Neural cell (in vitro differentiated cells): Measurements from ENCODE around the gene ABCC9. TPM values are rescaled to one million over a fixed set of nuclear protein-coding genes. Genes with fewer than 3 reads are reported as not detected.
"Not testable (repeated sequence)": the region's sequence is repeated elsewhere in the genome, so short reads cannot be mapped to it uniquely, and the experiment has no call there.

Experiments used
- H2AFZ ChIP-seq: fragments of 200-600, 300-800 bp; sonication (generic), shearing (Covaris generic); 2 replicates; pipeline ENCODE4 v1.6.0; 2014; ENCODE audit warnings: low read depth, mild to moderate bottlenecking, antibody characterized with exemption, low read length, moderate library complexity
- H3F3A ChIP-seq: fragments of 200-600 bp; shearing (Covaris generic); 2 replicates; pipeline ENCODE4 v1.6.1; 2016; ENCODE audit warnings: mild to moderate bottlenecking, moderate library complexity, mixed read lengths, antibody characterized with exemption, low read length; ENCODE audit not compliant: insufficient read depth, poor library complexity, severe bottlenecking
- H3K27ac ChIP-seq: fragments of 200-600, 300-800 bp; sonication (generic), shearing (Covaris generic); 2 replicates; pipeline ENCODE4 v1.5.1; 2014; ENCODE audit warnings: mild to moderate bottlenecking, low read length, moderate library complexity
- H3K27me3 ChIP-seq: fragments of 300-800, 200-600 bp; sonication (generic), shearing (Covaris generic); 2 replicates; pipeline ENCODE4 v1.6.0; 2014; ENCODE audit warnings: mild to moderate bottlenecking, low read depth, low read length, moderate library complexity; ENCODE audit not compliant: insufficient read depth
- H3K36me3 ChIP-seq: fragments of 300-800, 200-600 bp; sonication (generic), shearing (Covaris generic); 2 replicates; pipeline ENCODE4 v1.5.1; 2014; ENCODE audit warnings: mild to moderate bottlenecking, antibody characterized with exemption, low read length, moderate library complexity; ENCODE audit not compliant: insufficient read depth
- H3K4me2 ChIP-seq: fragments of 300-800, 200-600 bp; sonication (generic), shearing (Covaris generic); 2 replicates; pipeline ENCODE4 v1.6.0; 2014; ENCODE audit warnings: mild to moderate bottlenecking, low read length
- H3K4me3 ChIP-seq: fragments of 300-800, 200-600 bp; sonication (generic), shearing (Covaris generic); 2 replicates; pipeline ENCODE4 v1.5.1; 2014; ENCODE audit warnings: mild to moderate bottlenecking, low read length, moderate library complexity
- H3K79me2 ChIP-seq: fragments of 200-600 bp; shearing (Covaris generic); replicated peaks from 2 replicates; pipeline ENCODE4 v1.6.0; 2014; ENCODE audit warnings: mild to moderate bottlenecking, low read length, moderate library complexity; ENCODE audit not compliant: insufficient read depth
- H3K9ac ChIP-seq: fragments of 300-800, 200-600 bp; sonication (generic), shearing (Covaris generic); 2 replicates; pipeline ENCODE4 v1.6.1; 2016; ENCODE audit warnings: mild to moderate bottlenecking, low read length, mixed read lengths
- H3K9me2 ChIP-seq: fragments of 200-600 bp; shearing (Covaris generic); 2 replicates; pipeline ENCODE4 v1.6.1; 2016; ENCODE audit warnings: mild to moderate bottlenecking, low read length, mixed read lengths; ENCODE audit not compliant: insufficient read depth
- H3K9me3 ChIP-seq: fragments of 200-600, 300-800 bp; sonication (generic), shearing (Covaris generic); 2 replicates; pipeline ENCODE4 v1.6.1; 2016; ENCODE audit warnings: mild to moderate bottlenecking, mixed run types, low read length, moderate library complexity, mixed read lengths
- H4K20me1 ChIP-seq: fragments of 200-600 bp; shearing (Covaris generic); 2 replicates; pipeline ENCODE4 v1.6.1; 2016; ENCODE audit warnings: mild to moderate bottlenecking, mixed run types; ENCODE audit not compliant: insufficient read depth
- EP300 ChIP-seq: fragments of 450-650 bp; conservative IDR thresholded peaks from 2 replicates; pipeline ENCODE4 v1.6.1; 2014; ENCODE audit warnings: antibody characterized with exemption, mild to moderate bottlenecking, moderate library complexity; ENCODE audit not compliant: poor library complexity, severe bottlenecking
- EZH2 ChIP-seq: fragments of 200-600, 300-800 bp; shearing (Covaris generic), sonication (generic); IDR thresholded peaks from 2 replicates; pipeline ENCODE4 v1.6.1; 2014; ENCODE audit warnings: antibody characterized with exemption, low read length, borderline replicate concordance, mild to moderate bottlenecking; ENCODE audit not compliant: insufficient read depth, poor library complexity, severe bottlenecking
- MXI1 ChIP-seq: fragments of 450-650 bp; conservative IDR thresholded peaks from 2 replicates; pipeline ENCODE4 v1.6.1; 2014; ENCODE audit warnings: antibody characterized with exemption, mild to moderate bottlenecking; ENCODE audit not compliant: poor library complexity, severe bottlenecking
- POLR2AphosphoS5 ChIP-seq: IDR thresholded peaks from 2 replicates; pipeline ENCODE4 v1.6.1; 2012
- RAD21 ChIP-seq: fragments of 450-650 bp; conservative IDR thresholded peaks from 2 replicates; pipeline ENCODE4 v1.6.1; 2014; ENCODE audit warnings: antibody characterized with exemption, mild to moderate bottlenecking, moderate library complexity
- SMC3 ChIP-seq: fragments of 450-650 bp; conservative IDR thresholded peaks from 2 replicates; pipeline ENCODE4 v1.6.1; 2014; ENCODE audit warnings: antibody characterized with exemption, mild to moderate bottlenecking, moderate library complexity; ENCODE audit not compliant: poor library complexity
- TAF1 ChIP-seq: IDR thresholded peaks from 2 replicates; pipeline ENCODE4 v1.6.1; 2012; ENCODE audit warnings: low read depth
- polyA plus RNA-seq: library from polyadenylated mRNA; depleted of rRNA; stranded (reverse); fragments of >200 nt; gene quantifications from 2 replicates; pipeline ENCODE4 v1.2.3, GENCODE V29; 2014
- TF ChIP-seq, protein P1 (sequence below): fragments of 450-650 bp; IDR thresholded peaks from 2 replicates; pipeline ENCODE4 v1.5.1; 2014; ENCODE audit warnings: antibody characterized with exemption, mild to moderate bottlenecking, moderate library complexity; ENCODE audit not compliant: poor library complexity, severe bottlenecking
- TF ChIP-seq, protein P2 (sequence below): IDR thresholded peaks from 2 replicates; pipeline ENCODE4 v1.6.1; 2012; ENCODE audit warnings: borderline replicate concordance

ABCC9 gene
- polyA plus RNA-seq, 1 donor from 2014 or later = 0.32 TPM

DNA sequence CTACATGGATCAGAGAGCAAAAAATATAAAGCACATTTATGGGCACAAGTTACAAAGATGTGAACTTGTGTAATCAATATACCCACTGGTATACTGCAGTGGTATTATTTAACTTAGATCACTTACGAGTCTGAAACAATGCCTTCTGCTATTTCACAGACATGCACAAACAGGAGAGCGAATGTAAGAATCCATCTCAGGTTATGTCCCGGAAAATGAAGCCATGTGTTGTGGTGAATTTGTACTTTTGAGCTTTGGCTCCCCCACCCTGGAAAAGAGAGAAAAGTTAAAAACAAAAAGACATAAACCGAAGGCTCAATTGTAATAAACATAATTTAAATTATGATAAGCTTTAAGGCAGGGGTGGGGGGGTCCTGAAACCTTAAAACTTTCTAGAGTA is 7.6 kb downstream of the ABCC9 start:
- no peak overlapping the region for H3K27ac ChIP-seq
- TF ChIP-seq EP300 (no peak), RAD21 (no peak)
- TF ChIP-seq, protein P1, sequence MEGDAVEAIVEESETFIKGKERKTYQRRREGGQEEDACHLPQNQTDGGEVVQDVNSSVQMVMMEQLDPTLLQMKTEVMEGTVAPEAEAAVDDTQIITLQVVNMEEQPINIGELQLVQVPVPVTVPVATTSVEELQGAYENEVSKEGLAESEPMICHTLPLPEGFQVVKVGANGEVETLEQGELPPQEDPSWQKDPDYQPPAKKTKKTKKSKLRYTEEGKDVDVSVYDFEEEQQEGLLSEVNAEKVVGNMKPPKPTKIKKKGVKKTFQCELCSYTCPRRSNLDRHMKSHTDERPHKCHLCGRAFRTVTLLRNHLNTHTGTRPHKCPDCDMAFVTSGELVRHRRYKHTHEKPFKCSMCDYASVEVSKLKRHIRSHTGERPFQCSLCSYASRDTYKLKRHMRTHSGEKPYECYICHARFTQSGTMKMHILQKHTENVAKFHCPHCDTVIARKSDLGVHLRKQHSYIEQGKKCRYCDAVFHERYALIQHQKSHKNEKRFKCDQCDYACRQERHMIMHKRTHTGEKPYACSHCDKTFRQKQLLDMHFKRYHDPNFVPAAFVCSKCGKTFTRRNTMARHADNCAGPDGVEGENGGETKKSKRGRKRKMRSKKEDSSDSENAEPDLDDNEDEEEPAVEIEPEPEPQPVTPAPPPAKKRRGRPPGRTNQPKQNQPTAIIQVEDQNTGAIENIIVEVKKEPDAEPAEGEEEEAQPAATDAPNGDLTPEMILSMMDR = no peak
- H2AFZ ChIP-seq = no peak overlapping the region

DNA sequence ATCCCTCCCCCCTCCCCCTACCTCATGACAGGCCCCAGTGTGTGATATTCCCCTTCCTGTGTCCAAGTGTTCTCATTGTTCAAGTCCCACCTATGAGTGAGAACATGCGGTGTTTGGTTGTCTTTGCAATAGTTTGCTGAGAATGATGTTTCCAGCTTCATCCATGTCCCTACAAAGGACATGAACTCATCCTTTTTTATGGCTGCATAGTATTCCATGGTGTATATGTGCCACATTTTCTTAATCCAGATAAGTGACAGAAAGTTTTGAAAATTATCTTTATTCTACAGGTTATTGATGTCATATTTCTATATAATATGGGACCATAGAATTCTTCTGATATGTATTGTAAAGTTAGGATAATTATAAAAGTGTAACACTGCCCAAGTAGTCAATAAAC is 11.3 kb downstream of the ABCC9 start:
- not testable (repeated sequence) for H3K4me2 ChIP-seq, H3K79me2 ChIP-seq, H2AFZ ChIP-seq, H3K9ac ChIP-seq, H3K9me2 ChIP-seq, H3K9me3 ChIP-seq, H3F3A ChIP-seq, H3K27ac ChIP-seq, H4K20me1 ChIP-seq, H3K36me3 ChIP-seq, H3K4me3 ChIP-seq, H3K27me3 ChIP-seq

More for the DNA sequence above, 7.6 kb downstream of the ABCC9 start:
- no peaks in the 10 kb centered on the region for H4K20me1 ChIP-seq
- H3K9me3 ChIP-seq = no peaks in the 10 kb centered on the region
- H3K27me3 ChIP-seq = no peaks in the 10 kb centered on the region
- no peaks in the 10 kb centered on the region for H3K79me2 ChIP-seq
- no peak overlapping the region for H3K9ac ChIP-seq
- H3K9me2 ChIP-seq = no peaks in the 10 kb centered on the region
- no peaks in the 10 kb centered on the region for H3F3A ChIP-seq
- H3K4me3 ChIP-seq = no peak overlapping the region
- H3K36me3 ChIP-seq = no peaks in the 10 kb centered on the region
- H3K4me2 ChIP-seq = no peak overlapping the region

DNA sequence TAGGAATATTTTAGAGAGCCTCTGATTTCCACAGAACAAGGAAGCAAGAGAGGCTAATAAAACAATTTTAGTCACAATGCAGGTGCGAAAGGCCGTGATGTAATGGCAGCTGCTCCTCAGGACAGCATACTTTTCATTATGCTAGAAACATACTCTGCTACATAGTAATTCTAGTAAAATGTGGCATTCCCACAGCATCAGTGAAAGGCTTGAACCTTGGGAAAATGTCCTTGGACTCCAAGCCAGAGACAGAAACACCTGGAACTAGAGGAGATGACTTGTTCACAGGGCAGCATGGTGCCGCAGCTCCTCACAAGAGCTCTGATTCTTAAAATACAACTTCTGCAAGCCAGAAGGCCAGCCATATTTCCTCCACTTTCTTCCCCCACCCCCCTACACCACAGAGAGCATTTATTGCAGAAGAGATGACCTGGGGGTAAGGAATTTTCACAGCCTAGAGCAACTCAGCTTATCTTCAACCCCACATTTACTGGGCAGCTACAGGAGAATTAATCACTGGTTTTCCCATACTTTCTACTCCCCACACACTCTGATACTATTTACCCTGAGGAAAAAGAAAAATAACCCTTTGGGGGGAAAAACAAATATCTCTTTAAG is 15.8 kb downstream of the ABCC9 start:
- Histone ChIP-seq H3K4me2 (no peak overlapping the region), H3K79me2 (no peaks in the 10 kb centered on the region), H3K9me3 (no peaks in the 10 kb centered on the region), H3K4me3 (no peak overlapping the region), H3K9me2 (no peaks in the 10 kb centered on the region), H3K27me3 (no peaks in the 10 kb centered on the region), H3K36me3 (no peaks in the 10 kb centered on the region), H3K27ac (no peak overlapping the region), H3F3A (no peaks in the 10 kb centered on the region), H4K20me1 (no peaks in the 10 kb centered on the region), H3K9ac (no peak overlapping the region), H2AFZ (no peak overlapping the region)
- TF ChIP-seq POLR2AphosphoS5 (no peak), TAF1 (no peak), EZH2 (no peak), EP300 (no peak), SMC3 (no peak), MXI1 (no peak), RAD21 (no peak)
- TF ChIP-seq, protein P2, sequence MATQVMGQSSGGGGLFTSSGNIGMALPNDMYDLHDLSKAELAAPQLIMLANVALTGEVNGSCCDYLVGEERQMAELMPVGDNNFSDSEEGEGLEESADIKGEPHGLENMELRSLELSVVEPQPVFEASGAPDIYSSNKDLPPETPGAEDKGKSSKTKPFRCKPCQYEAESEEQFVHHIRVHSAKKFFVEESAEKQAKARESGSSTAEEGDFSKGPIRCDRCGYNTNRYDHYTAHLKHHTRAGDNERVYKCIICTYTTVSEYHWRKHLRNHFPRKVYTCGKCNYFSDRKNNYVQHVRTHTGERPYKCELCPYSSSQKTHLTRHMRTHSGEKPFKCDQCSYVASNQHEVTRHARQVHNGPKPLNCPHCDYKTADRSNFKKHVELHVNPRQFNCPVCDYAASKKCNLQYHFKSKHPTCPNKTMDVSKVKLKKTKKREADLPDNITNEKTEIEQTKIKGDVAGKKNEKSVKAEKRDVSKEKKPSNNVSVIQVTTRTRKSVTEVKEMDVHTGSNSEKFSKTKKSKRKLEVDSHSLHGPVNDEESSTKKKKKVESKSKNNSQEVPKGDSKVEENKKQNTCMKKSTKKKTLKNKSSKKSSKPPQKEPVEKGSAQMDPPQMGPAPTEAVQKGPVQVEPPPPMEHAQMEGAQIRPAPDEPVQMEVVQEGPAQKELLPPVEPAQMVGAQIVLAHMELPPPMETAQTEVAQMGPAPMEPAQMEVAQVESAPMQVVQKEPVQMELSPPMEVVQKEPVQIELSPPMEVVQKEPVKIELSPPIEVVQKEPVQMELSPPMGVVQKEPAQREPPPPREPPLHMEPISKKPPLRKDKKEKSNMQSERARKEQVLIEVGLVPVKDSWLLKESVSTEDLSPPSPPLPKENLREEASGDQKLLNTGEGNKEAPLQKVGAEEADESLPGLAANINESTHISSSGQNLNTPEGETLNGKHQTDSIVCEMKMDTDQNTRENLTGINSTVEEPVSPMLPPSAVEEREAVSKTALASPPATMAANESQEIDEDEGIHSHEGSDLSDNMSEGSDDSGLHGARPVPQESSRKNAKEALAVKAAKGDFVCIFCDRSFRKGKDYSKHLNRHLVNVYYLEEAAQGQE = no peak
- TF ChIP-seq, protein P1 = no peak
